A549 treated with ZK216348 at 1 μM for 4 hours (cell line): ENCODE measurements around the gene IGSF11. TPM values are rescaled to one million over a fixed set of nuclear protein-coding genes. Genes with fewer than 3 reads are reported as not detected.

Source experiments
- total RNA-seq: library from RNA; stranded (reverse); fragments of 200-300 nt; extraction: Qiagen RNA extraction; gene quantifications from 5 replicates; pipeline ENCODE4 v1.2.3, GENCODE V29; 2022; ENCODE audit warnings: low read depth

The IGSF11 gene, protein sequence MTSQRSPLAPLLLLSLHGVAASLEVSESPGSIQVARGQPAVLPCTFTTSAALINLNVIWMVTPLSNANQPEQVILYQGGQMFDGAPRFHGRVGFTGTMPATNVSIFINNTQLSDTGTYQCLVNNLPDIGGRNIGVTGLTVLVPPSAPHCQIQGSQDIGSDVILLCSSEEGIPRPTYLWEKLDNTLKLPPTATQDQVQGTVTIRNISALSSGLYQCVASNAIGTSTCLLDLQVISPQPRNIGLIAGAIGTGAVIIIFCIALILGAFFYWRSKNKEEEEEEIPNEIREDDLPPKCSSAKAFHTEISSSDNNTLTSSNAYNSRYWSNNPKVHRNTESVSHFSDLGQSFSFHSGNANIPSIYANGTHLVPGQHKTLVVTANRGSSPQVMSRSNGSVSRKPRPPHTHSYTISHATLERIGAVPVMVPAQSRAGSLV
- 2.7 to 6.4 TPM (median 4.9 TPM) in 5 replicates for total RNA-seq

DNA sequence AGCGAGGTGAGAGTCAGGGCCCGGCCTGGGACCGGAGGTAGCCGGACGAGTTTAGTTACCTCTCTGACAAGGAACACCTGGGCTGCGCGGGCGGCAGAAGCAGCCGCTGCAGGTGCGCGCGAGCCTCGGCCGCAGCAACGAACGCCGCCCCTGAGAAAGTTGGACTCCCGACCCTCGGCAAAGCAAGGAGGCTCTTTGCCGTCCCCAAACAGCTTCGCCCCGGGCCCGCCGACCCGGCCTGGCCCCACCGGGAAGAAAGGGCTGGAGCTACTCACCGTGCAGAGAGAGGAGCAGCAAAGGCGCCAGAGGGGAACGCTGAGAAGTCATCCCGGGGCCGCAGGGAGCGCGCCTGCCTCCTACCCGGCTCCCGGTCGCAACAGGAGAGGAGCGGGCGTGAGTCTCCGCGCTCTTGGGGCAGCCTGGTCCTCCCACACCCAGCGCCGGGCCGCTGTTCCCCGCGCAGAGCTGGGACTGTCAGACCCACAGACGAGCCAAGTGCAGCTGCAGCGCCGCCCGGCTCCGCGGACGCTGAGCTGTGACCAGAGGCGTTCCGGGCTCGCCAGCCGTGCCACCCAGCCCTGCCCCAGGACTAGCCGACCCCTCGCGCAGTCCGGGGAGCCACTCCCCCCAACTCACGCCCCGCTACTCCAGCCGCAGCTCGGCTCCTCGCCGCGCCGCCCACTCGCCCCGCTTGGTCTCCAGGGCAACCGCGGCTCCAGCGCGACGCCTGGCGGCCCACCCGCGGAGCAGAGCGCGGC is at the start of gene IGSF11:
Gene IGSF11 (minus strand): TSS at position 591 of the 758 bp plus-strand sequence. CDS start 264 bp downstream, at position 327.

Other genes with a start within 250 kb of the IGSF11 start
- gene TEX55, start 111.3 kb upstream of the IGSF11 start, total RNA-seq: not detected in 5 replicates
- 8.1 to 16.0 TPM (median 13.6 TPM) in 5 replicates for gene UPK1B, start 138.8 kb upstream of the IGSF11 start, total RNA-seq
- gene B4GALT4, start 206.0 kb upstream of the IGSF11 start, total RNA-seq: 93.8 to 137 TPM (median 113 TPM) in 5 replicates